Measurements from ENCODE around the gene ENPEP.
A peak's percentile ranks its signal among the peaks of the same experiment; 100 is the strongest.

The ENPEP gene

DNA sequence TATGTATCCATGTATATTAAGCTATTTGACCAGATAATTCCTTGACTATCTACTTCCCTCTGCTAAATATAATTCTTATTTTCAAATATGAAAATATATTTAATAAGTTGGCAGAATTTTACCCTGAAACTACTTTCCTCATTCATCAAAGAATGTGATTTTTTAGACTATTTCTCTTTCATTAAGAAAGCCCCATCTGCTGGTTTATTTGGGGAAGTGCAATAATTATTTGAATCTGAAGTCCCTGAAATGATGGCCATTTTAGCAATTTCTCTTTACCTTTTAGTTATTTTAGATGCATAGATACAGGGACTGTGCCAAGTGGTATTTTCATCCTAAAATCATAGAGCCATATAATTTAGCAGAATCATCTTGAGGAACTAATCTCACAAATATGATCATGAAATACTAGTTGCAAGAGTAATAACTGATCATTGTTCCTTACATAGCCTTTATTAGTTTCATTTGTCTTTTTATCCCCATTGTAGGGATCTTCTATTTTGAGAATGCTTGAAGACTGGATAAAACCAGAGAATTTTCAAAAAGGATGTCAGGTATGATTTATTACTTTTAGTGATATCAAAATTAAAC lies 39.0 kb downstream of the ENPEP start:
- H3K27me3 ChIP-seq (ENCODE audit: insufficient read depth, poor library complexity, severe bottlenecking) = no peaks in the 10 kb centered on the region
- no peak for DNase-seq (ENCODE audit: low spot score)
- H3K4me3 ChIP-seq (ENCODE audit: severe bottlenecking) = no peak overlapping the region
- H3K4me1 ChIP-seq (ENCODE audit: insufficient read depth, poor library complexity, severe bottlenecking) = no peaks in the 10 kb centered on the region
- no peak overlapping the region for H3K27ac ChIP-seq (ENCODE audit: poor library complexity, severe bottlenecking)
- TF ChIP-seq, protein P1, sequence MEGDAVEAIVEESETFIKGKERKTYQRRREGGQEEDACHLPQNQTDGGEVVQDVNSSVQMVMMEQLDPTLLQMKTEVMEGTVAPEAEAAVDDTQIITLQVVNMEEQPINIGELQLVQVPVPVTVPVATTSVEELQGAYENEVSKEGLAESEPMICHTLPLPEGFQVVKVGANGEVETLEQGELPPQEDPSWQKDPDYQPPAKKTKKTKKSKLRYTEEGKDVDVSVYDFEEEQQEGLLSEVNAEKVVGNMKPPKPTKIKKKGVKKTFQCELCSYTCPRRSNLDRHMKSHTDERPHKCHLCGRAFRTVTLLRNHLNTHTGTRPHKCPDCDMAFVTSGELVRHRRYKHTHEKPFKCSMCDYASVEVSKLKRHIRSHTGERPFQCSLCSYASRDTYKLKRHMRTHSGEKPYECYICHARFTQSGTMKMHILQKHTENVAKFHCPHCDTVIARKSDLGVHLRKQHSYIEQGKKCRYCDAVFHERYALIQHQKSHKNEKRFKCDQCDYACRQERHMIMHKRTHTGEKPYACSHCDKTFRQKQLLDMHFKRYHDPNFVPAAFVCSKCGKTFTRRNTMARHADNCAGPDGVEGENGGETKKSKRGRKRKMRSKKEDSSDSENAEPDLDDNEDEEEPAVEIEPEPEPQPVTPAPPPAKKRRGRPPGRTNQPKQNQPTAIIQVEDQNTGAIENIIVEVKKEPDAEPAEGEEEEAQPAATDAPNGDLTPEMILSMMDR (IDR thresholded peaks at IDR 0.05; ENCODE audit: poor library complexity, severe bottlenecking) = peak; percentile 89
- H3K36me3 ChIP-seq (ENCODE audit: low read depth) = no peaks in the 10 kb centered on the region
- no peaks in the 10 kb centered on the region for H3K9me3 ChIP-seq (ENCODE audit: severe bottlenecking)
- no peak for ATAC-seq (ENCODE audit: low read depth)

DNA sequence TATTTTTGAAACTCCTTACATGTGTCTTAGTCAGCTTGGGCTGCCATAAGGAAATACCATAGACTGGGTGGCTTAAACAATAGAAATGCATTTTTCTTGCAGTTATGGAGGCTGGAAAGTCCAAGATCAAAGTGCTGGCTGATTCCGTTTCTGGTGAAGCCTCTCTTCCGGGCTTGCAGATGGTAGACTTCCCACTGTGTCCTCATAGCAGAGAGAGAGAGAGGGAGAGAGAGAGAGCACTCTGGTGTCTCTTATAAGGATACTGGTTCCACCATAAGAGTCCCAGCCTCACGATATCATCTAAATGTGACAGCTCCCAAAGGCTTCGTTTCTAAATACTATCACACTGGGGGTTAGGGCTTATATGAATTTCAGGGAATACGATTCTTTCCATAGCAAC lies 39.7 kb downstream of the ENPEP start:
- DNase-seq (ENCODE audit: low spot score) = no peak
- Histone ChIP-seq H3K27me3 (ENCODE audit: insufficient read depth, poor library complexity, severe bottlenecking) (no peaks in the 10 kb centered on the region), H3K9me3 (ENCODE audit: severe bottlenecking) (no peaks in the 10 kb centered on the region), H3K27ac (ENCODE audit: poor library complexity, severe bottlenecking) (no peak overlapping the region), H3K4me1 (ENCODE audit: insufficient read depth, poor library complexity, severe bottlenecking) (no peaks in the 10 kb centered on the region), H3K4me3 (ENCODE audit: severe bottlenecking) (peak overlapping the region; percentile 38), H3K36me3 (ENCODE audit: low read depth) (no peaks in the 10 kb centered on the region)
- TF ChIP-seq, protein P1 (IDR thresholded peaks at IDR 0.05; ENCODE audit: poor library complexity, severe bottlenecking) = no peak
- ATAC-seq (ENCODE audit: low read depth) = peak; percentile 62

DNA sequence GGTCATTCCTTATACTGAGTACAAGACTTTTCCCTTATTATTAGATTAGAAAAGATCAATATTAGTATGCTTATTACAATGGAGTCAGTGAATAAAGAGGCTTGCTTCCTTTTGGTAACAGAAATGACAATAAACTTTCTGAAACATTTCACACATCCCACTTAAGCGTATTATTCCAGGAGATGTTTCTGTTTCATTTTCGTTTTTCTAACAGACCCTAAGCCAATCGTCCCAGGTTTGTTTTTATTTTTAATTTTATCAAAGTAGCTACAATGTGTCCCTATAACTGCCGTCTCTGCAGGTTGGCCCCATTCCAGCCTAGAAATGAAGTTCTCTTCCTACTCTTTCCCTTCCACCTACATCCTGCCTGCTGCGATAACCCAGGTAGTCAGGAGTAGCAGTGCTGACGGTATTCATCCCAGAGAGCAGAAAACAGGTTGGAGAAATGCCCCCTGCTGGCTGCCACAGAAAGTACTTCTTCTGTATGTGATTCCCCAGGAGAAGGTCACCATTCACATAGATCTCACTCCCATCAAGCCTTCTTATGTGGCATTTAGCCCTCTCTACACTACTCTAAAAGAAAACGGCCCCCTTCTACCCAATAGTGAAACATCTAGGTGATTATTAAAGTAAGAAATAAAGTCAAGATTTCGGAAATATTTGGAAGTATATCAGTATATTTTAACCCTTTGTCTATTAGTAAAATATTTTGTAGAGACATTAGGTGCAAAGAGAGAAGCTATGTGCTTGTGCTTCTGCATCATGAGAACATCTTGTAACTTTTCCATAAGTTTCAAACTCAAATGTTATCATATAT lies 40.4 kb downstream of the ENPEP start:
- no peaks in the 10 kb centered on the region for H3K9me3 ChIP-seq (ENCODE audit: severe bottlenecking)
- no peaks in the 10 kb centered on the region for H3K36me3 ChIP-seq (ENCODE audit: low read depth)
- peak overlapping the region; percentile 38 for H3K4me3 ChIP-seq (ENCODE audit: severe bottlenecking)
- no peaks in the 10 kb centered on the region for H3K27me3 ChIP-seq (ENCODE audit: insufficient read depth, poor library complexity, severe bottlenecking)
- no peaks in the 10 kb centered on the region for H3K4me1 ChIP-seq (ENCODE audit: insufficient read depth, poor library complexity, severe bottlenecking)
- no peak overlapping the region for H3K27ac ChIP-seq (ENCODE audit: poor library complexity, severe bottlenecking)
- DNase-seq (ENCODE audit: low spot score) (peak; percentile 66), ATAC-seq (ENCODE audit: low read depth) (peak; percentile 96)
- TF ChIP-seq, protein P1 (IDR thresholded peaks at IDR 0.05; ENCODE audit: poor library complexity, severe bottlenecking) = peak; percentile 87

DNA sequence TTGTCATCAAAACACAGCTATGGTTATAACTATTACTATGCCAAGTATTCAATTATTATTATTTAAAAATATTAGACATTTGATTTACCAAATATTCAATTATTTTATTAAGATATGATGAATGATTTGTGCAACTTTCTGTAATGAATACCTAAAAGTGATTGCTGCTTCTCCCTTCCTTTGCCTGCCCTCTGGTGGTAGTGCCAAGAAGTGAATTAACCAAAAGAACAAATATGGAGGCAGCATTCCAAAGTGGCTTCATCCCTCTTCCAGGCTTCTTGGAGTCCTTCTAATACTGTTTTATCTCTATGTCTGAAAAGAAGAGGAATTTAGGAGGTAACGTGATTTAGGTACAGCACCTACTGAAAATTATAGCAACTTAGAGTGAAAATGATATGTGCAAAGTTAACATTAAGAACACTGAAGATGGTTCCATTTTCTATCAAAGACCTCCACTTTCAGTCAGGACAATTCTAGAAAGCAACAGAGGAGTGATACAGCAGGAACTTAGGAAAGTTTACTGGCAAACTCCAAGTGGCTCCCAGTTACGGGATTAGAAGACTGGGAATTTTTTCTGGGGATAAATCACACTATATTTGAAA lies 43.0 kb downstream of the ENPEP start:
- DNase-seq (ENCODE audit: low spot score) = no peak
- ATAC-seq (ENCODE audit: low read depth) = no peak
- H3K27me3 ChIP-seq (ENCODE audit: insufficient read depth, poor library complexity, severe bottlenecking) = no peaks in the 10 kb centered on the region

More for the DNA sequence above, 43.0 kb downstream of the ENPEP start:
- Histone ChIP-seq H3K4me3 (ENCODE audit: severe bottlenecking) (no peak overlapping the region), H3K36me3 (ENCODE audit: low read depth) (no peaks in the 10 kb centered on the region), H3K9me3 (ENCODE audit: severe bottlenecking) (no peaks in the 10 kb centered on the region), H3K4me1 (ENCODE audit: insufficient read depth, poor library complexity, severe bottlenecking) (no peaks in the 10 kb centered on the region), H3K27ac (ENCODE audit: poor library complexity, severe bottlenecking) (no peak overlapping the region)
- TF ChIP-seq, protein P1 (IDR thresholded peaks at IDR 0.05; ENCODE audit: poor library complexity, severe bottlenecking) = peak; percentile 64

Measured in RWPE2 (cell line).